IMR-90 (cell line): Measurements from ENCODE around the gene COL27A1. TPM values are rescaled to one million over a fixed set of nuclear protein-coding genes. Genes with fewer than 3 reads are reported as not detected.

Experiments used
- ATAC-seq: fragments of 200-7000 bp; cut with Tn5 transposase; 2 replicates; pipeline ENCODE4 v1.9.1; 2020; ENCODE audit warnings: low read depth, mild to moderate bottlenecking, moderate library complexity
- BruUV-seq: library from RNA; stranded (reverse); fragments of 400-500 nt; replicated peaks from 2 replicates; lab custom pipeline; 2021; lab: Mats Ljungman, UMichigan
- CTCF ChIA-PET: fragments of 300-600 bp; formaldehyde crosslinking; extraction: SDS; loops from one replicate; lab custom pipeline; 2021; ENCODE audit warnings: antibody characterized with exemption; lab: Yijun Ruan, JAX
- POLR2A ChIA-PET: fragments of 300-600 bp; sonication (Branson Sonifier 250); formaldehyde crosslinking; loops from one replicate; lab custom pipeline; 2022; ENCODE audit warnings: antibody characterized with exemption; ENCODE audit not compliant: unreplicated experiment; lab: Charles Lee
- DNase-seq: peaks from one replicate; pipeline ENCODE4 v3.0.0; 2013
- H2AFZ ChIP-seq: replicated peaks from 2 replicates; pipeline ENCODE3; 2013; ENCODE audit warnings: low read length, mild to moderate bottlenecking; ENCODE audit not compliant: poor library complexity
- H2AK5ac ChIP-seq: 2 replicates; pipeline ENCODE4 v1.6.1; 2013; ENCODE audit warnings: low read depth, low read length, inconsistent platforms
- H2AK9ac ChIP-seq: replicated peaks from 2 replicates; pipeline ENCODE3; 2013; ENCODE audit warnings: mild to moderate bottlenecking, low read depth, low read length, moderate library complexity; ENCODE audit not compliant: poor library complexity
- H2BK120ac ChIP-seq: 2 replicates; pipeline ENCODE4 v1.6.1; 2013; ENCODE audit warnings: low read depth, low read length, inconsistent platforms
- H2BK15ac ChIP-seq: 3 replicates; pipeline ENCODE4 v1.6.1; 2013; ENCODE audit warnings: low read depth, low read length, inconsistent platforms
- H2BK20ac ChIP-seq: 2 replicates; pipeline ENCODE4 v1.6.1; 2013; ENCODE audit warnings: low read depth, mild to moderate bottlenecking, inconsistent platforms, low read length, moderate library complexity
- H2BK5ac ChIP-seq: 2 replicates; pipeline ENCODE4 v1.6.1; 2013; ENCODE audit warnings: mild to moderate bottlenecking, low read depth, low read length, inconsistent platforms; ENCODE audit not compliant: poor library complexity, severe bottlenecking
- H3K14ac ChIP-seq: replicated peaks from 2 replicates; pipeline ENCODE4 v1.6.1; 2013; ENCODE audit warnings: low read depth, low read length, inconsistent platforms
- H3K18ac ChIP-seq: 2 replicates; pipeline ENCODE4 v1.6.1; 2013; ENCODE audit warnings: low read depth, low read length, control low read depth
- H3K23ac ChIP-seq: 2 replicates; pipeline ENCODE4 v1.6.1; 2013; ENCODE audit warnings: low read depth, low read length, inconsistent platforms
- H3K27ac ChIP-seq: 2 replicates; pipeline ENCODE4 v1.5.1; 2013; ENCODE audit warnings: mild to moderate bottlenecking, control low read depth, low read length; ENCODE audit not compliant: insufficient read depth
- H3K27me3 ChIP-seq: 2 replicates; pipeline ENCODE4 v1.6.1; 2013; ENCODE audit warnings: low read length; ENCODE audit not compliant: control insufficient read depth, insufficient read depth
- H3K36me3 ChIP-seq: 2 replicates; pipeline ENCODE4 v1.6.1; 2013; ENCODE audit warnings: low read length, mixed read lengths; ENCODE audit not compliant: control insufficient read depth, insufficient read depth
- H3K4ac ChIP-seq: 2 replicates; pipeline ENCODE4 v1.6.1; 2013; ENCODE audit warnings: low read depth, low read length, inconsistent platforms
- H3K4me1 ChIP-seq: 2 replicates; pipeline ENCODE4 v1.6.1; 2013; ENCODE audit warnings: low read length, mixed read lengths; ENCODE audit not compliant: control insufficient read depth, insufficient read depth
- H3K4me2 ChIP-seq: 2 replicates; pipeline ENCODE4 v1.6.1; 2013; ENCODE audit warnings: low read depth, mild to moderate bottlenecking, control low read depth, low read length, moderate library complexity
- H3K4me3 ChIP-seq: 2 replicates; pipeline ENCODE4 v1.5.1; 2013; ENCODE audit warnings: low read depth, mild to moderate bottlenecking, control low read depth, low read length, moderate library complexity; ENCODE audit not compliant: insufficient read depth
- H3K56ac ChIP-seq: 2 replicates; pipeline ENCODE4 v1.6.1; 2013; ENCODE audit warnings: low read length, inconsistent platforms; ENCODE audit not compliant: insufficient read depth; ENCODE audit errors: extremely low read depth
- H3K79me1 ChIP-seq, 2 experiments: 2 replicates each; pipeline ENCODE4 v1.6.1; 2013; ENCODE audit warnings: low read length in 2 of 2, inconsistent platforms in 1 of 2, low read depth in 1 of 2
- H3K9ac ChIP-seq: 2 replicates; pipeline ENCODE4 v1.6.1; 2013; ENCODE audit warnings: low read depth, low read length, control low read depth
- H3K9me1 ChIP-seq: 2 replicates; pipeline ENCODE4 v1.6.1; 2013; ENCODE audit warnings: low read length, inconsistent platforms; ENCODE audit not compliant: insufficient read depth
- H3K9me3 ChIP-seq: 2 replicates; pipeline ENCODE4 v1.6.1; 2013; ENCODE audit warnings: low read length; ENCODE audit not compliant: control insufficient read depth, insufficient read depth
- H4K20me1 ChIP-seq: 2 replicates; pipeline ENCODE4 v1.6.1; 2013; ENCODE audit warnings: low read length, inconsistent platforms; ENCODE audit not compliant: insufficient read depth
- H4K5ac ChIP-seq: 2 replicates; pipeline ENCODE4 v1.6.1; 2013; ENCODE audit warnings: mild to moderate bottlenecking, low read depth, low read length, control low read depth
- H4K8ac ChIP-seq, 2 experiments: 2 replicates each; pipeline ENCODE4 v1.6.1; 2013; ENCODE audit warnings: low read depth in 2 of 2, low read length in 2 of 2, control low read depth in 1 of 2, inconsistent platforms in 1 of 2
- H4K91ac ChIP-seq: 2 replicates; pipeline ENCODE4 v1.6.1; 2013; ENCODE audit warnings: low read depth, low read length, inconsistent platforms; ENCODE audit not compliant: insufficient read depth
- BHLHE40 ChIP-seq: fragments of 150-350 bp; IDR thresholded peaks from 2 replicates; pipeline ENCODE4 v1.6.1; 2016; ENCODE audit warnings: mild to moderate bottlenecking, low read depth, low read length
- CTCF ChIP-seq: conservative IDR thresholded peaks from 2 replicates; pipeline ENCODE4 v1.5.1; 2012; ENCODE audit warnings: mild to moderate bottlenecking, low read depth, low read length, improper control_type of control experiment
- ELK1 ChIP-seq: fragments of 150-350 bp; IDR thresholded peaks from 2 replicates; pipeline ENCODE4 v1.6.1; 2016; ENCODE audit warnings: low read depth, mild to moderate bottlenecking, low read length, moderate library complexity, borderline replicate concordance
- FOS ChIP-seq: fragments of 150-350 bp; IDR thresholded peaks from 2 replicates; pipeline ENCODE4 v1.6.1; 2016; ENCODE audit warnings: low read depth, low read length
- MAFK ChIP-seq: IDR thresholded peaks from 2 replicates; pipeline ENCODE4 v1.6.1; 2012; ENCODE audit warnings: low read depth, low read length, improper control_type of control experiment
- MAZ ChIP-seq: IDR thresholded peaks from 2 replicates; pipeline ENCODE4 v1.6.1; 2012; ENCODE audit warnings: low read depth, mild to moderate bottlenecking, low read length, improper control_type of control experiment, moderate library complexity, borderline replicate concordance
- NFE2L2 ChIP-seq: fragments of 150-350 bp; IDR thresholded peaks from 2 replicates; pipeline ENCODE4 v1.6.1; 2016; ENCODE audit warnings: low read depth, mild to moderate bottlenecking, low read length
- POLR2A ChIP-seq: IDR thresholded peaks from 2 replicates; pipeline ENCODE4 v1.6.1; 2012; ENCODE audit warnings: mild to moderate bottlenecking, low read depth, low read length
- RAD21 ChIP-seq: IDR thresholded peaks from 2 replicates; pipeline ENCODE4 v1.6.1; 2012; ENCODE audit warnings: low read length, improper control_type of control experiment
- RCOR1 ChIP-seq: IDR thresholded peaks from 2 replicates; pipeline ENCODE4 v1.6.1; 2012; ENCODE audit warnings: mild to moderate bottlenecking, low read length, improper control_type of control experiment; ENCODE audit not compliant: insufficient replicate concordance
- RFX5 ChIP-seq: IDR thresholded peaks from 2 replicates; pipeline ENCODE4 v1.8.0; 2012; ENCODE audit warnings: low read depth, mild to moderate bottlenecking, low read length, moderate library complexity
- SMC3 ChIP-seq: fragments of 150-350 bp; IDR thresholded peaks from 2 replicates; pipeline ENCODE4 v1.6.1; 2016; ENCODE audit warnings: low read depth, mild to moderate bottlenecking, antibody characterized with exemption, low read length, moderate library complexity
- WGBS, 2 experiments: methylation state at CpG; one replicate each; pipeline versions ENCODE4 v1.1.5 to v1.1.7; 2013; ENCODE audit warnings: missing lambda C conversion rate in 2 of 2; ENCODE audit not compliant: insufficient read length in 1 of 2; ENCODE audit errors: extremely low coverage in 2 of 2; 5-methylcytosine and 5-hydroxymethylcytosine counted together
- dilution Hi-C: fragments of 300-500 bp; cut with HindIII; formaldehyde crosslinking; loops from one replicate; pipeline ENCODE4 v1.14.3; 2018; ENCODE audit warnings: low sequenced_read_pairs; ENCODE audit not compliant: unreplicated experiment
- in situ Hi-C: fragments of 300-500 bp; cut with MboI; formaldehyde crosslinking; loops from 3 replicates; pipeline ENCODE4 v1.14.3; 2019; ENCODE audit warnings: low sequenced_read_pairs, inconsistent platforms, mixed read lengths
- intact Hi-C: fragments of 100-400 bp; cut with micrococcal nuclease; formaldehyde crosslinking; loops from 2 replicates; pipeline ENCODE4 v1.10.0; 2022
- polyA plus RNA-seq, 3 experiments: library from polyadenylated mRNA; depleted of rRNA; stranded (reverse); fragments of >200 nt; gene quantifications; 2 replicates each; pipeline ENCODE4 v1.2.3, GENCODE V29; 2012; ENCODE audit warnings: low replicate concordance in 1 of 3
- total RNA-seq: library from RNA; depleted of rRNA; stranded (reverse); fragments of >200 nt; gene quantifications from 2 replicates; pipeline ENCODE4 v1.2.3, GENCODE V29; 2012

COL27A1 gene
- total and polyA plus RNA-seq, 2 of the 4 experiments (the other 2 are of a cell fraction) = 3.2 to 18.3 TPM

GRCh38 chr9:114124666-114125475, 30.5 kb upstream of the COL27A1 start:
- intact Hi-C loops = no loop called here
- Histone ChIP-seq H3K9me3 (peaks cover 12% of the 10 kb centered on the region), H3K27me3 (peaks cover 70% of the 10 kb centered on the region), H4K20me1 (no peaks in the 10 kb centered on the region), H3K9me1 (no peaks in the 10 kb centered on the region), H3K4ac (no peak overlapping the region), H3K4me1 (no peaks in the 10 kb centered on the region), H2AK5ac (no peak overlapping the region), H2AFZ (no peak overlapping the region), H3K9ac (no peak overlapping the region), H2BK120ac (no peak overlapping the region), H3K56ac (no peak overlapping the region), H2BK20ac (no peak overlapping the region), H3K18ac (no peak overlapping the region), H3K14ac (no peak overlapping the region), H4K8ac (no peak overlapping the region), H3K79me1 (no peaks in the 10 kb centered on the region), H3K36me3 (no peaks in the 10 kb centered on the region), H3K4me2 (no peak overlapping the region), H3K23ac (no peak overlapping the region), H3K27ac (no peak overlapping the region), H2AK9ac (no peak overlapping the region), H3K4me3 (no peak overlapping the region), H4K5ac (no peak overlapping the region), H2BK15ac (no peak overlapping the region), H4K91ac (no peak overlapping the region), H2BK5ac (no peak overlapping the region)
- no TSS peak for BruUV-seq
- ATAC-seq = no peak
- TF ChIP-seq SMC3 (no peak), MAFK (no peak), BHLHE40 (no peak), CTCF (no peak), RCOR1 (no peak), POLR2A (no peak), RFX5 (no peak), MAZ (no peak), NFE2L2 (no peak), ELK1 (no peak), FOS (no peak), RAD21 (no peak)
- ChIA-PET POLR2A (no interaction called here), CTCF (no interaction called here)
- no peak for DNase-seq
- in situ Hi-C loops = no loop called here
- dilution Hi-C loops = no loop called here
- WGBS, 2 experiments = 87% methylated on average over 3 of the region's 13 CpGs; no CpG with 5 or more reads in 1 of the 2 experiments
